ENCODE measurements around the gene RPL36. TPM values are rescaled to one million over a fixed set of nuclear protein-coding genes. Genes with fewer than 3 reads are reported as not detected.

The RPL36 gene
- polyA plus RNA-seq, 2 of the 4 experiments (the other 2 are of a cell fraction) = 368 to 1,385 TPM

DNA sequence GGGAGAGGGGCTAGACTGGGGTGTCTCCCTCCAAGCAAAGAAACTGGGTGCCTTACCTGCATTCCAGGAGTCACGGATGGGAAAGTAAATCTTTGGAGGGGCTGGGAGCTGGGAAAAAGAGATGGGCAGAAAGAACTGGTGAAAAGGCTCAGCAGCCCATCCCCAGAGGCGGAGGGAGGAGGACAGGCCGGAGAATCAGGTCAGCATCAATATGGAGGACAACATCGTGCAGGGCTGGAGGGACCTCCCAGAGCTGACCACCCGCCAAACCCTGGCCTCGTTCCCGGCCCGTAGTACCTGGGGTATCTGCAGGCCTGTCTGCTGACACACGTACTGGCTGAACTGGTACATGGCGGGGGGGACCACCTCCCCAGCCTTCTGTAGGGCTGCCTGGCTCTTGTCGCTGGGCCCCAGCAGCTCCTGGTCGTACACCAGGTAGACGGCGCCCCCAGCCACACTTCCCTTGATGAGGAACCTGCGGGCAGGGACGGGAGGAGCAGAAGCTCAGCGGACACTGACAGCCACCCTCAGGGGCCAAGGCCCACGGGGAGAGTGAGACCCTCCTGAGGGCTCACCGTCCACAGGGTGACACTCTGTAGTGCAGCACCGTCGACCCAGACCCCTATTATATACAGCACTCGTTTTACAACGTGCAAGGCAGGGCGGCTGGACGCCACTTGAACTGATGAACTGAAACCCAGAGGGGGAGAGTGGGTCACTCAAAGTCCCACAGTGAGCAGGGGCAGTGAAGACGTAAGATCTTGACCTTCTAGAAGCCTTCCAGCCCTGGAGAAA lies 10.6 kb upstream of the RPL36 start (continued):
- TF ChIP-seq FOSB (CRISPR knock-in tag; IDR thresholded peaks at IDR 0.05) (no peak), GATA3 (IDR thresholded peaks at IDR 0.05; ENCODE audit: borderline replicate concordance) (no peak)

- Histone ChIP-seq H3K4me3 (peak overlapping the region; percentile 76), H3K4me1 (peaks cover 9% of the 10 kb centered on the region; the same call in 1 of the 3 replicates), H3K4me2 (peak overlapping the region; percentile 87), H3K27ac (peak overlapping the region; percentile 88 to 95), H3K9me3 (no peaks in the 10 kb centered on the region)
- no peak for DNase-seq (ENCODE audit: low read depth in 1 of 2, low spot score in 1 of 2)
- ChIA-PET POLR2A (no interaction called here), CTCF (interaction anchor here (1.1 kb wide), 1 partner anchor 10 kb away, joined by 4 read pairs; the partner anchor contains the start of gene RPL36)
- peak; percentile 9 to 16; a peak in 3 of 6 replicates for ATAC-seq
- WGBS (ENCODE audit: missing lambda C conversion rate) = under 1% methylated on average over 19 of the region's 23 CpGs
- no peak for FAIRE-seq
- 0 out of 2 replicates have a peak, but pooled peaks have one; percentile 27 for TF ChIP-seq E2F6 (IDR thresholded peaks at IDR 0.05; ENCODE audit: borderline replicate concordance, low read depth)
- TF ChIP-seq PHF8 (IDR thresholded peaks at IDR 0.05; ENCODE audit: borderline replicate concordance, low read depth) = peak; percentile 67
- no peak for TF ChIP-seq GATA3 (IDR thresholded peaks at IDR 0.05; ENCODE audit: borderline replicate concordance)
- TF ChIP-seq EHMT2 (IDR thresholded peaks at IDR 0.05; ENCODE audit: low read depth) = no peak
- TF ChIP-seq, protein P1, sequence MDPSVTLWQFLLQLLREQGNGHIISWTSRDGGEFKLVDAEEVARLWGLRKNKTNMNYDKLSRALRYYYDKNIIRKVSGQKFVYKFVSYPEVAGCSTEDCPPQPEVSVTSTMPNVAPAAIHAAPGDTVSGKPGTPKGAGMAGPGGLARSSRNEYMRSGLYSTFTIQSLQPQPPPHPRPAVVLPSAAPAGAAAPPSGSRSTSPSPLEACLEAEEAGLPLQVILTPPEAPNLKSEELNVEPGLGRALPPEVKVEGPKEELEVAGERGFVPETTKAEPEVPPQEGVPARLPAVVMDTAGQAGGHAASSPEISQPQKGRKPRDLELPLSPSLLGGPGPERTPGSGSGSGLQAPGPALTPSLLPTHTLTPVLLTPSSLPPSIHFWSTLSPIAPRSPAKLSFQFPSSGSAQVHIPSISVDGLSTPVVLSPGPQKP (IDR thresholded peaks at IDR 0.05; ENCODE audit: low read depth, low read length) = no peak
- no peak for TF ChIP-seq HOXA7 (CRISPR knock-in tag; IDR thresholded peaks at IDR 0.05)
- TF ChIP-seq RNF2 (IDR thresholded peaks at IDR 0.05; ENCODE audit: borderline replicate concordance, low read depth) = no peak
- TF ChIP-seq, protein P2, sequence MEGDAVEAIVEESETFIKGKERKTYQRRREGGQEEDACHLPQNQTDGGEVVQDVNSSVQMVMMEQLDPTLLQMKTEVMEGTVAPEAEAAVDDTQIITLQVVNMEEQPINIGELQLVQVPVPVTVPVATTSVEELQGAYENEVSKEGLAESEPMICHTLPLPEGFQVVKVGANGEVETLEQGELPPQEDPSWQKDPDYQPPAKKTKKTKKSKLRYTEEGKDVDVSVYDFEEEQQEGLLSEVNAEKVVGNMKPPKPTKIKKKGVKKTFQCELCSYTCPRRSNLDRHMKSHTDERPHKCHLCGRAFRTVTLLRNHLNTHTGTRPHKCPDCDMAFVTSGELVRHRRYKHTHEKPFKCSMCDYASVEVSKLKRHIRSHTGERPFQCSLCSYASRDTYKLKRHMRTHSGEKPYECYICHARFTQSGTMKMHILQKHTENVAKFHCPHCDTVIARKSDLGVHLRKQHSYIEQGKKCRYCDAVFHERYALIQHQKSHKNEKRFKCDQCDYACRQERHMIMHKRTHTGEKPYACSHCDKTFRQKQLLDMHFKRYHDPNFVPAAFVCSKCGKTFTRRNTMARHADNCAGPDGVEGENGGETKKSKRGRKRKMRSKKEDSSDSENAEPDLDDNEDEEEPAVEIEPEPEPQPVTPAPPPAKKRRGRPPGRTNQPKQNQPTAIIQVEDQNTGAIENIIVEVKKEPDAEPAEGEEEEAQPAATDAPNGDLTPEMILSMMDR (IDR thresholded peaks at IDR 0.05) = no peak
Observed at GRCh38 chr19:5680084-5680436, 10.0 kb upstream of the RPL36 start.

- Histone ChIP-seq H3K4me1 (peaks cover 9% of the 10 kb centered on the region; the same call in 1 of the 3 replicates), H3K27ac (peak within 1 kb of the TSS; percentile 88 to 95), H3K4me3 (peak within 1 kb of the TSS; percentile 76), H3K4me2 (peak within 1 kb of the TSS; percentile 91), H3K9me3 (no peaks in the 10 kb centered on the region)
- DNase-seq (ENCODE audit: low read depth in 1 of 2, low spot score in 1 of 2) (peak; percentile 87 to 98), ATAC-seq (peak; percentile 94 to 97), FAIRE-seq (peak; percentile 32)
- WGBS (ENCODE audit: missing lambda C conversion rate) = 15% methylated on average over 33 of the region's 94 CpGs
- ChIA-PET POLR2A (no interaction called here), CTCF (interaction anchor here (0.8 kb wide), 1 partner anchor 9 kb away, joined by 4 read pairs; the partner anchor contains the start of gene RPL36)
- TF ChIP-seq CHD2 (IDR thresholded peaks at IDR 0.05; ENCODE audit: low read length, partially characterized antibody) = no peak
- peak; percentile 57; the same call in 1 of the 2 replicates for TF ChIP-seq BHLHE40 (IDR thresholded peaks at IDR 0.05; ENCODE audit: low read depth, low read length)
- no peak for TF ChIP-seq SREBF2 (IDR thresholded peaks at IDR 0.05)
- TF ChIP-seq, protein P1 (IDR thresholded peaks at IDR 0.05; ENCODE audit: low read depth, low read length) = no peak
- no peak for TF ChIP-seq CBX2 (IDR thresholded peaks at IDR 0.05; ENCODE audit: borderline replicate concordance, low read depth)
- peak; percentile 18; the same call in 1 of the 2 replicates for TF ChIP-seq PHF8 (IDR thresholded peaks at IDR 0.05; ENCODE audit: borderline replicate concordance, low read depth)
- no peak for TF ChIP-seq FOSB (CRISPR knock-in tag; IDR thresholded peaks at IDR 0.05)
- TF ChIP-seq JUN (IDR thresholded peaks at IDR 0.05) = peak in 1 of 2 experiments; percentile 71; a peak in 1 of 5 replicates
- TF ChIP-seq TP53 (CRISPR knock-in tag; IDR thresholded peaks at IDR 0.05) = no peak
- peak; percentile 97 for TF ChIP-seq USF2 (IDR thresholded peaks at IDR 0.05)
- TF ChIP-seq CBX8 (IDR thresholded peaks at IDR 0.05) = no peak
- TF ChIP-seq POLR2A (IDR thresholded peaks at IDR 0.05; ENCODE audit: low read length) = peak; percentile 55
- no peak for TF ChIP-seq HOXA7 (CRISPR knock-in tag; IDR thresholded peaks at IDR 0.05)
- no peak for TF ChIP-seq NFE2L2 (conservative IDR thresholded peaks at IDR 0.05; ENCODE audit: low read length)
- TF ChIP-seq EHF (CRISPR knock-in tag; IDR thresholded peaks at IDR 0.05) = no peak
- no peak for TF ChIP-seq RCOR1 (IDR thresholded peaks at IDR 0.05; ENCODE audit: low read depth, low read length)
- TF ChIP-seq RARB (CRISPR knock-in tag; IDR thresholded peaks at IDR 0.05) = no peak
- TF ChIP-seq TFCP2L1 (CRISPR knock-in tag; IDR thresholded peaks at IDR 0.05) = no peak
- TF ChIP-seq E2F6 (IDR thresholded peaks at IDR 0.05; ENCODE audit: borderline replicate concordance, low read depth) = 0 out of 2 replicates have a peak, but pooled peaks have one; percentile 9
Observed at GRCh38 chr19:5680437-5681368, 9.4 kb upstream of the RPL36 start, which contains the start of the genes HSD11B1L and MICOS13. TSS of gene HSD11B1L (plus strand) at chr19:5681027. CDS start at chr19:5684833, 3,806 bp downstream. TSS of gene MICOS13 (minus strand) at chr19:5680516. CDS start at chr19:5680486, 30 bp downstream.
